H1 (cell line): Measurements from ENCODE around the gene ZDHHC22. TPM values are rescaled to one million over a fixed set of nuclear protein-coding genes. Genes with fewer than 3 reads are reported as not detected.

Experiments
- CTCF ChIA-PET: fragments of 300-600 bp; sonication (Branson Sonifier 250); formaldehyde crosslinking; loops from one replicate; lab custom pipeline; 2021; ENCODE audit not compliant: partially characterized antibody; lab: Charles Lee
- POLR2A ChIA-PET: fragments of 300-600 bp; sonication (Branson Sonifier 250); formaldehyde crosslinking; loops from one replicate; lab custom pipeline; 2021; ENCODE audit warnings: inconsistent platforms; ENCODE audit not compliant: partially characterized antibody; lab: Charles Lee
- DNase-seq, 2 experiments: peaks; one replicate each; pipeline versions ENCODE4 v3.0.0 to v3.0.0-alpha.2; 2010 to 2022; ENCODE audit warnings: low spot score in 2 of 2, low read depth in 1 of 2, mixed read lengths in 1 of 2
- FAIRE-seq: peaks from 2 replicates; lab custom pipeline; 2011; peaks lifted over from hg19 to GRCh38; lab: Jason Lieb, UNC
- H2AFZ ChIP-seq: 2 replicates; pipeline ENCODE4 v1.8.1; 2012; ENCODE audit warnings: low read length, inconsistent platforms
- H2AK5ac ChIP-seq: 2 replicates; pipeline ENCODE4 v1.6.1; 2013; ENCODE audit warnings: low read depth, low read length
- H2BK120ac ChIP-seq: replicated peaks from 2 replicates; pipeline ENCODE3; 2013; ENCODE audit warnings: low read depth, low read length, inconsistent platforms
- H2BK12ac ChIP-seq: 2 replicates; pipeline ENCODE4 v1.6.1; 2013; ENCODE audit warnings: low read depth, low read length
- H2BK15ac ChIP-seq: 2 replicates; pipeline ENCODE4 v1.6.1; 2013; ENCODE audit warnings: low read length
- H2BK20ac ChIP-seq: 2 replicates; pipeline ENCODE4 v1.6.1; 2013; ENCODE audit warnings: low read length
- H2BK5ac ChIP-seq: 2 replicates; pipeline ENCODE4 v1.6.1; 2013; ENCODE audit warnings: low read depth, low read length
- H3K14ac ChIP-seq: 2 replicates; pipeline ENCODE4 v1.6.1; 2013; ENCODE audit warnings: inconsistent platforms; ENCODE audit not compliant: insufficient read length
- H3K18ac ChIP-seq: 2 replicates; pipeline ENCODE4 v1.6.1; 2013; ENCODE audit warnings: low read length; ENCODE audit errors: extremely low read depth
- H3K23ac ChIP-seq: 2 replicates; pipeline ENCODE4 v1.6.1; 2013; ENCODE audit warnings: inconsistent platforms; ENCODE audit not compliant: insufficient read length
- H3K23me2 ChIP-seq: 2 replicates; pipeline ENCODE4 v1.6.1; 2013; ENCODE audit warnings: low read depth, low read length
- H3K27ac ChIP-seq: 2 replicates; pipeline ENCODE4 v1.6.1; 2011; ENCODE audit warnings: low read depth, low read length, inconsistent platforms
- H3K27me3 ChIP-seq, 4 experiments: replicated peaks in 1 of 4; 1 replicate in 1 of 4; 2 replicates in 3 of 4; pipeline versions ENCODE4 v1.6.1 to v1.8.1; 2011 to 2013; ENCODE audit warnings: low read length in 3 of 4, mild to moderate bottlenecking in 3 of 4, inconsistent platforms in 2 of 4, mixed read lengths in 2 of 4, moderate library complexity in 1 of 4; ENCODE audit not compliant: control insufficient read depth in 3 of 4, insufficient read depth in 3 of 4; ENCODE audit errors: extremely low read depth in 1 of 4
- H3K36me3 ChIP-seq, 4 experiments: 2 replicates each; pipeline versions ENCODE4 v1.6.1 to v1.8.1; 2011 to 2013; ENCODE audit warnings: mild to moderate bottlenecking in 4 of 4, low read length in 3 of 4, moderate library complexity in 2 of 4, control low read depth in 1 of 4, inconsistent platforms in 1 of 4; ENCODE audit not compliant: insufficient read depth in 4 of 4, control insufficient read depth in 2 of 4
- H3K4ac ChIP-seq: replicated peaks from 2 replicates; pipeline ENCODE3; 2013; ENCODE audit warnings: low read length, low read depth, mixed read lengths, inconsistent platforms; ENCODE audit not compliant: insufficient read length
- H3K4me1 ChIP-seq, 4 experiments: replicated peaks in 1 of 4; 1 replicate in 1 of 4; 2 replicates in 3 of 4; pipeline versions ENCODE4 v1.6.1 to v1.8.1; 2011 to 2013; ENCODE audit warnings: low read length in 3 of 4, inconsistent platforms in 2 of 4, mixed read lengths in 1 of 4; ENCODE audit not compliant: insufficient read depth in 4 of 4, control insufficient read depth in 3 of 4
- H3K4me2 ChIP-seq, 2 experiments: 2 replicates each; pipeline versions ENCODE4 v1.6.1 to v1.8.1; 2011 to 2013; ENCODE audit warnings: low read depth in 2 of 2, low read length in 2 of 2, control low read depth in 1 of 2, inconsistent platforms in 1 of 2, mild to moderate bottlenecking in 1 of 2; ENCODE audit not compliant: insufficient read depth in 1 of 2
- H3K4me3 ChIP-seq, 4 experiments: fragments of 200-600, 300-600 bp in 1 of 4; sonication (generic), shearing (Covaris generic), sonication (Bioruptor Twin) in 1 of 4; 2 replicates each; pipeline versions ENCODE4 v1.5.1 to v1.8.1; 2011 to 2016; ENCODE audit warnings: low read length in 4 of 4, low read depth in 3 of 4, control low read depth in 2 of 4, inconsistent platforms in 2 of 4, mild to moderate bottlenecking in 2 of 4, mixed read lengths in 1 of 4, moderate library complexity in 1 of 4; ENCODE audit not compliant: insufficient read depth in 2 of 4; ENCODE audit errors: extremely low read depth in 1 of 4
- H3K56ac ChIP-seq: replicated peaks from 2 replicates; pipeline ENCODE3; 2013; ENCODE audit warnings: low read depth, mild to moderate bottlenecking, mixed read lengths, low read length, inconsistent platforms; ENCODE audit not compliant: insufficient read length
- H3K79me1 ChIP-seq: 2 replicates; pipeline ENCODE4 v1.6.1; 2013; ENCODE audit warnings: low read depth, low read length, control low read depth
- H3K79me2 ChIP-seq, 2 experiments: 2 replicates each; pipeline versions ENCODE4 v1.6.1 to v1.8.1; 2012 to 2013; ENCODE audit warnings: low read length in 2 of 2, mild to moderate bottlenecking in 2 of 2, inconsistent platforms in 1 of 2; ENCODE audit not compliant: insufficient read depth in 2 of 2, control insufficient read depth in 1 of 2
- H3K9ac ChIP-seq, 4 experiments: replicated peaks in 1 of 4; 1 replicate in 1 of 4; 2 replicates in 3 of 4; pipeline versions ENCODE4 v1.6.1 to v1.8.1; 2011 to 2013; ENCODE audit warnings: low read depth in 3 of 4, low read length in 3 of 4, control low read depth in 2 of 4, mild to moderate bottlenecking in 2 of 4, moderate library complexity in 2 of 4, inconsistent platforms in 1 of 4; ENCODE audit errors: extremely low read depth in 1 of 4
- H3K9me3 ChIP-seq, 2 experiments: 2 replicates each; pipeline versions ENCODE4 v1.6.1 to v1.8.1; 2012 to 2013; ENCODE audit warnings: mild to moderate bottlenecking in 2 of 2, moderate library complexity in 2 of 2, control low read depth in 1 of 2, inconsistent platforms in 1 of 2, low read depth in 1 of 2, low read length in 1 of 2, mixed read lengths in 1 of 2; ENCODE audit not compliant: insufficient read depth in 2 of 2
- H4K20me1 ChIP-seq, 2 experiments: replicated peaks in 1 of 2; 2 replicates each; pipeline versions ENCODE3 to v1.8.1; 2011 to 2013; ENCODE audit warnings: inconsistent platforms in 2 of 2, low read length in 2 of 2, mild to moderate bottlenecking in 1 of 2; ENCODE audit not compliant: insufficient read depth in 2 of 2, control insufficient read depth in 1 of 2
- H4K5ac ChIP-seq: 2 replicates; pipeline ENCODE4 v1.6.1; 2013; ENCODE audit warnings: low read length, low read depth, mixed read lengths, inconsistent platforms; ENCODE audit not compliant: insufficient read length
- H4K8ac ChIP-seq: 2 replicates; pipeline ENCODE4 v1.8.0; 2013; ENCODE audit warnings: mild to moderate bottlenecking, moderate library complexity, low read length, inconsistent platforms; ENCODE audit not compliant: insufficient read depth; ENCODE audit errors: extremely low read depth
- H4K91ac ChIP-seq: replicated peaks from 2 replicates; pipeline ENCODE3; 2013; ENCODE audit warnings: low read length, mixed read lengths, inconsistent platforms; ENCODE audit not compliant: insufficient read length
- CREB1 ChIP-seq: IDR thresholded peaks from 2 replicates; pipeline ENCODE4 v1.6.1; 2012; ENCODE audit warnings: inconsistent platforms
- CTCF ChIP-seq, 3 experiments: IDR thresholded peaks; 1 replicate in 2 of 3; 2 replicates in 1 of 3; pipeline versions ENCODE4 v1.5.1 to v1.6.1; 2011; ENCODE audit warnings: low read length in 3 of 3, mild to moderate bottlenecking in 3 of 3, inconsistent platforms in 2 of 3, low read depth in 1 of 3, moderate library complexity in 1 of 3; ENCODE audit not compliant: insufficient read depth in 1 of 3; ENCODE audit errors: control extremely low read depth in 1 of 3
- WGBS, 2 experiments: shearing (Covaris generic) in 1 of 2; methylation state at CpG; one replicate each; pipeline versions ENCODE4 v1.1.6 to v1.1.7; 2013 to 2015; ENCODE audit warnings: low lambda C conversion rate in 2 of 2, mixed read lengths in 2 of 2, inconsistent platforms in 1 of 2, low coverage in 1 of 2, missing lambda C conversion rate in 1 of 2; ENCODE audit not compliant: insufficient replicate concordance in 2 of 2, insufficient coverage in 1 of 2, insufficient read length in 1 of 2; ENCODE audit errors: extremely low coverage in 1 of 2, missing lambda C conversion rate in 1 of 2; 5-methylcytosine and 5-hydroxymethylcytosine counted together
- polyA plus RNA-seq, 7 experiments: library from polyadenylated mRNA; depleted of rRNA in 3 of 7; stranded (reverse) in 5 of 7; unstranded in 2 of 7; fragments of >200 nt in 5 of 7; fragments of 200-250 nt in 2 of 7; gene quantifications; 1 replicate in 5 of 7; 2 replicates in 1 of 7; 4 replicates in 1 of 7; pipeline versions ENCODE4 v1.2.1 to v1.2.3, GENCODE V29; 2011 to 2013; ENCODE audit warnings: missing spikeins in 2 of 7, mixed read lengths in 2 of 7
- total RNA-seq: library from RNA; stranded (reverse); fragmentation: NEBNext Ultra II Directional; extraction: Animal tissue kit (Norgen Biotek cat#: 25700); gene quantifications from 2 replicates; pipeline ENCODE4 v1.2.1, GENCODE V29; 2021

ZDHHC22 gene
- total and polyA plus RNA-seq, 2 of the 8 experiments (the other 6 are each of a cell fraction or from before 2014, with no cell fraction given): 23.8 to 55.2 TPM

GRCh38 chr14:77190977-77191376, 49.4 kb upstream of the ZDHHC22 start:
- FAIRE-seq (no peak), DNase-seq (no peak)
- ChIA-PET POLR2A (no interaction called here), CTCF (interaction anchor here (0.7 to 13.7 kb wide), 19 partner anchors 10 to 1112 kb away, joined by 3 to 178 read pairs (median 4); no protein-coding TSS in a partner anchor)
- Histone ChIP-seq H2BK5ac (no peak overlapping the region), H3K4me3 (no peak overlapping the region), H2AK5ac (no peak overlapping the region), H4K8ac (no peak overlapping the region), H3K56ac (no peak overlapping the region), H3K14ac (no peak overlapping the region), H2BK20ac (no peak overlapping the region), H3K27me3 (no peaks in the 10 kb centered on the region), H2BK15ac (no peak overlapping the region), H3K18ac (no peak overlapping the region), H2BK12ac (no peak overlapping the region), H3K23me2 (no peaks in the 10 kb centered on the region; the same call in 1 of the 2 replicates), H3K23ac (no peak overlapping the region), H3K4ac (no peak overlapping the region), H4K91ac (no peak overlapping the region), H3K9me3 (no peaks in the 10 kb centered on the region), H3K27ac (no peak overlapping the region), H3K9ac (no peak overlapping the region), H3K4me2 (no peak overlapping the region), H4K20me1 (no peaks in the 10 kb centered on the region), H3K79me1 (no peaks in the 10 kb centered on the region), H3K36me3 (no peaks in the 10 kb centered on the region), H2AFZ (no peak overlapping the region), H2BK120ac (no peak overlapping the region), H4K5ac (no peak overlapping the region), H3K4me1 (peaks cover 0 to 8% (median under 1%) of the 10 kb centered on the region in 4 experiments; a peak in 2 of 7 replicates), H3K79me2 (no peaks in the 10 kb centered on the region)
- TF ChIP-seq CTCF (IDR thresholded peaks at IDR 0.05; ENCODE audit: control extremely low read depth in 1 of 3, insufficient read depth in 1 of 3, low read depth in 1 of 3, low read length in 3 of 3) (peak in 1 of 3 experiments; percentile 16; a peak in 1 of 4 replicates), CREB1 (no peak)
- WGBS, 2 experiments: 79% methylated on average over 1 of the region's 1 CpG; no CpG with 5 or more reads in 1 of the 2 experiments
